HG03521 (cell line): ENCODE results near the gene ERBB4.

Experiments
- ATAC-seq: cut with Tn5 transposase; IDR thresholded peaks from one replicate; pipeline ENCODE4 v1.9.1; 2021; ENCODE audit warnings: mild to moderate bottlenecking, moderate library complexity; ENCODE audit not compliant: unreplicated experiment

ERBB4 gene

DNA sequence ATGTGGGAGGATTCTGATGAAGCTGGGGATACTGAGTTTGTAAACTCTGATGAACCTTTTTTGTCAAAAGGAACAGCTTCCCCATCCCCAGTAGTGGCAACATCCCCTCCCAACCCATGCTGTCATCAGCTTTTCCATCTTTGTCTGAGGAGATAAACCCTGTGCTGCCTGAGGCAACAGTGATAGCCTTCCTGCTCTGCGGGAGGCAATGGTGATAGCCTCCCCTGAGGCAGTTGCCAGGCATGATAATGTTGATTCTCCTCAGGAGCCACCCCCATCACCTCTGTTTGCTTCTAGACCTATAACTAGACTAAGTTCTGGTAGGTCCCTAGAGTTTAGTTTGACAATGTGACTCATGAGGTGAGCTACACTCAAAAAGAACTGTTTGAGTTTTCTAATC is 97.5 kb downstream of the ERBB4 start:
- ATAC-seq, result no peak

- no peak for ATAC-seq
Measured at GRCh38 chr2:212428681-212429478, 109.7 kb downstream of the ERBB4 start.

DNA sequence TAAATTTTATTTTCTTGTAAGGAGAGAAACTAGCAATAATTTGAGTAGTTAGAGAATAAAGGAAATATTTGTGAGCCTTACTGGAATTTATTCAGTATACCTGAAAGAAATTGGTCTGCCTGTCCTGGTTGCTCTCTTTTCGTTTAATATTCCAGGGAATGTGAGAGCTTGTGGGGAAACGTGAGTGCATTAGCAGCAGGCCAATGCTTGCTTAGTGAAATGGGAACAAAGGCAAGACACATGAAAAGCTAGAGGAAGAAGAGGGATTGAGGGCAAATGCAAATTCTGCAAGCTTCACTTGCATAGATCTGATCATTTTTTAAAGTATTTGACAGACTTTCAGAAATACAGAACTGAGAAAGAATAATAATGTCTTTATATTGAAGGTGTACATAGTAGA is 111.0 kb downstream of the ERBB4 start:
- ATAC-seq, result no peak

GRCh38 chr2:212426637-212427412 is 111.8 kb downstream of the ERBB4 start:
- ATAC-seq, result no peak

GRCh38 chr2:212424082-212424481 is 114.5 kb downstream of the ERBB4 start:
- no peak for ATAC-seq

DNA sequence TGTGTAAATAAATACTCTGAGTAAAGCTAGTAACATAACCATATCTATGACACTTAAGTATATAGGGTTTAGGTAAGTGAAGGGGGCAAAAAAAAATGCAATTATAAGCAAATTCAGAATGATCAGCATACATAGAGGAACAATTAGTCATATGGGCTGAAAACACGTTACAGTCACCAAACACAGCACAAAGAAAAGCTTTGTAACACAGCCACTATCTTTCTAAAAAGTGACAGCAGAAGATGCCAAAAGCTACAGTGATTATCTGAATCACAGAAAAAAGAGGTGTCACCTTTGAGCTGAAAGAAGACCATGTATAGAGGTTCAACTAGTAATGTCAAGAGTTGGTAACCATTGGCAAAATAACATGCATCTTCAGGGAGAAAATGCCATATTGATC is 115.5 kb downstream of the ERBB4 start:
- no peak for ATAC-seq

DNA sequence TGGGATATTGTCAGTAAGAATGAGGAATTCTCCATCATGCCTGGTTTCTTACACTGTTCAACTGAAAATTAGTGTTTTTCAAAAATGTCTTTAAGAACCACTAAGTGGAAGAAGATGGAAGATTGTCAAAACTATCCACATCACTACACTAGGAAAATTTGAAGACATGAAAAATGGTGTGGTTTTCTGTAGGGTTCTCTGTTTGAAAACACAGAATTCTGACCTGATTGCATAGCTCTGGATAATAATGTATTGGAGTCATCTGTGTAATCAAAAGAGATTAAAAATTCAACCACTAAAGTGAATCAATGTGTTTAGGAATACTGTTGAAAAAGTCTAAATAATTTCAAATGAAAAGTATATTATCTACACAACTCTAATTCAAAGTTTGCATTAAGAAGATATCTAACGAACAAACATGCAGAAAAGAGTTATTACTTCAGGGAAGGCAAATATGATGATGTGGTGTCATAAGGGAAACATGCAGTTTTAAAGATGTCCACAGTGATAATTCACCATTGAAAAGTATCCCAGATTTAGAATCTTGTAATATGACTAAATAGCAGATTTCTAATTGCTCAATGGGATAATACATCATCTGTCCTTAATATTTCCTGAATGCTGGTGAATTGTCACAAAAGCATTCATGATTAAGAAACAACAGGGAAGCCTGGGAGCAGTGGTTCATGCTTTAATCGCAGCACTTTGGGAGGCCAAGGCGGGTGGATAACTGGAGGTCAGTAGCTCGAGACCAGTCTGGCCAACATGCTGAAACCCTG is 116.9 kb downstream of the ERBB4 start:
- ATAC-seq, result no peak

- ATAC-seq, result no peak
Measured at GRCh38 chr2:212416086-212416485, 122.5 kb downstream of the ERBB4 start.

GRCh38 chr2:212414767-212415211 is 123.8 kb downstream of the ERBB4 start:
- ATAC-seq, result no peak

DNA sequence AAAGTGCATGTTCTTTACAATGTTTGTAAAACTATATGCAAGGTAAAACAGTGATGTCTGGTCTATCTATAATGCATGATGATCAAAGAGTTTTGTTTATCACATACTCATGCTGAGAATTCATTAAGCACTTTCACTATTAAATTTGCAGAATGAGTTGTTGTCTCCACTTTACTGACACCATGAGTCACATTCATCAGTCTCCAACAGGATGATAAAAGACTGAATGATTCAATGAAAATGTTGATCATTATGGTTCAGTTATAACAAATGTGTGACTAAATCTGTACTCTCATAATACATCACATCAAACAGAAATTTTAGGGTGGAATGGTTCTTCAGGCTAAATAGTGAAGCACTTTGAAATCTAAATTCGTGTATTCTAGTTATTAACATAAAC is 129.0 kb downstream of the ERBB4 start:
- ATAC-seq, result no peak

DNA sequence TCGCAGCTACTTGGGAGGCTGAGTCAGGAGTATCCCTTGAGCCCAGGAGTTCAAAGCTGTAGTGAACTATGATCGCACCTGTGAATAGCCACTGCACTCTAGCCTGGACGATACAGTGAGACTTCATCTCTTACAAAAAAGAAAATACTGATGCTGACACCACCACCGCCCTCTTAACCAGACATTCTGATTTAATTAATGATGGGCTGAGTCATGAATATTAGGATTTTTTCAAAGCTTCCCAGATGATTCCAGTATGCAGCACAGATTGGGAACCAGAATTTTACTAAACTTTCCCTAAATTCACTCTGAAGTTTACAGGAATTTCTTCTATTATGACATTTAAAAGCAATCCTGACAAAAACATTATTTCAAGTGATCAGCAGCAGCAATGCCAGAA is 130.1 kb downstream of the ERBB4 start:
- ATAC-seq, result no peak

DNA sequence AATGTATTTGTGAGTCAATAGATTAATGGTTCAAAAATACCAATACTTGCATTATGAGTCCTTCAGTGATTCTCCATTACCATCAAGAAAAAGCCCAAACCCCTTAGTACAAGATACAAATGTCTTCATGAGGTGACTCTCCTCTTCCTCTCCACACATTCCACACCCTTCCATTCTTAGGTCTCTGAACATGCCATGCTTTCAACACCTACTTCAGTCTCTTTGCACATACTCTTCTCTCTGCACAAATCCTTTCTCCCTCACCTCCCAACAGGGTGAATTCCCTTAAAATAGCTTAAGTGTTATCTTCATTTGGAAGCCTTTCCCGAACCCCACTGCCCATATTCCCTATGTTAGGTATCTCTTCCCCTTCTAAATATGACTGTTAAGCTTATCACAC is 131.9 kb downstream of the ERBB4 start:
- ATAC-seq, result no peak

DNA sequence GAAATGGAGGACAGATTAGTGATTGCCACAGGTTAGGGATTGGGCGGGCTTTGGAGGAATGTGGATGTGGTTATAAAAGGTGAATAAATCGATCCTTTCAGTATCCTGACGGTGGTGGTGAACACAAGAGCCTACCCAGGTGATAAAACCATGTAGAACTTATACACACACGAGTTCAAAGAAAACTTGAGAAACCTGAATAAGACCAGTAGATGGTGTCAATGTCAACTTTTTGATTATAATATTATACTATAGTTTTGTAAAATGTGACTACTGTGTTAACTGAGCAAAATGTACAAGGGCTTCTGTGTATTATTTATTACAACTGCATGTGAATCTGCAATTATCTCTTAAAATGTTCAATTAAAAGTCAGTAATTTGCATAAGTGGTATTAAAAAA is 136.3 kb downstream of the ERBB4 start:
- ATAC-seq, result no peak

- no peak for ATAC-seq
Measured at GRCh38 chr2:212398316-212398715, 140.3 kb downstream of the ERBB4 start.

DNA sequence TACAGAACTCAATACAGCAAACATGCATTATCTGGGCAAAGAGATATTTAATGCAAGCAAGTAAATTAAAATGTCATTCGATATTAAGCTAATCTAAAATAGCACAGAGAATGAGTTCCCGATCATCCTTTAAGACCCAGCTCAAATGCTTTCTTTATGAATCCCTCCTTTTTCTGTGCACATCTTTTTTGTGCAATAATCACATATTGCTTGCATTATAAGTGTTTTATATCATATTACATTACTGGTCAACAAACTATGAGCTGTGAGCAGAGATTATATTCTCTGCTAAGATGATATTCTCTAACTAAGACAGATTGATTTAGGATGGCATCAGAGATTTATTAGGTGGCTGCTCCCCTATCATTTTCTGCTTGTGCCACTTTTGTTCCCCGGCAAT is 146.1 kb downstream of the ERBB4 start:
- no peak for ATAC-seq

DNA sequence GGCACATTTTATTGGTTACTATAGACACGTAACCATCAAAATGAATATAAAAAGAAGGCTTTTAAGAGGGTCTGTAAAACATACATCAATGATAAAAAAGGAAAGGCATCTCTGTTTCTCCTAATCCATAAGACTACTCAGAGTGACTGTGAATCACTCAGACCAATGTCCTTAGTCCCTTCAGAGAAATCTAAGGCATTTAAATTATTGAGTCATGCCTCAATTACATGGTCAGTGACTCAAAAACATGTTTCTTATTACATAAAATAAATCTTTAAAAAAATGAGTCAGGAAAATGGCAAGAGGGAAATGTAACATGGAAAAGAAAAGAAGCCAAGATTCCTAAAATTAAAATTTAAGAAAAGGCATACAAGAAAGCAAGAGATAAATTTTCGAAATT is 146.6 kb downstream of the ERBB4 start:
- no peak for ATAC-seq

DNA sequence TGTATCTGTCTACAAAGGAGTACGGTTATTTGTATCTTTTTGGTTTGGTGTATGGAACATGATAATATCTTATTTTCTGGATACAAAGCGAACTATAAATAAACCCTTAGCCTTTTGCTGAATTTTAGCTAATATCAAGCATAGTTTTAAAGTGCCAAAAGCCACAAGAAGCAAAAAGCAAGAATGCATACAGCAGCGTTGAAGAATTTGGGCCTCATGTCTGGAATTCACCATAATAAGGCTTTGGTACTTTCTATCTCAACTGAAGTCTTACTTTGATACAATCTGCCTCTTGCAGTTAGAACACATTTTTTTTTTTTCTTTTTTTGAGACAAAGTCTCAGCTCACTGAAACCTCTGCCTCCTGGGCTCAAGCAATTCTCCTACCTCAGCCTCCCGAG is 151.5 kb downstream of the ERBB4 start:
- no peak for ATAC-seq

DNA sequence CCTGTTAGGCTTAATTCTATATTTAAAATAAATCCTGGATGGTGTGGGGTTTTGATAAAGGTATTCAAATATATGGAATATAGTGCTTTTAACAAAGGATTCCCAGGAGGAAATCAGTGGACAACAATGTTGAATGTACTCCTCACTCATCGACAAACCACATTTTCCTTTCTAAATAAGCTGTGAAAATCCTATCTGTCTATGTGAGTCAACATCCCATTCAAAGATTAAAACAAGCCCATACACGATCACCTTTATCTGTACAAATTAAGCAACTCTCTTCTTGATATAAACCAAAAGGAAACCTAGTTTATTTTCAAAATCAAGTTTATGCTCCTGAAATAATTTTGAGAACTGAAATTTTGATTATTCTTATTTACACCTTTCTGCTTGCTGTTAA is 153.4 kb downstream of the ERBB4 start:
- ATAC-seq, result no peak

DNA sequence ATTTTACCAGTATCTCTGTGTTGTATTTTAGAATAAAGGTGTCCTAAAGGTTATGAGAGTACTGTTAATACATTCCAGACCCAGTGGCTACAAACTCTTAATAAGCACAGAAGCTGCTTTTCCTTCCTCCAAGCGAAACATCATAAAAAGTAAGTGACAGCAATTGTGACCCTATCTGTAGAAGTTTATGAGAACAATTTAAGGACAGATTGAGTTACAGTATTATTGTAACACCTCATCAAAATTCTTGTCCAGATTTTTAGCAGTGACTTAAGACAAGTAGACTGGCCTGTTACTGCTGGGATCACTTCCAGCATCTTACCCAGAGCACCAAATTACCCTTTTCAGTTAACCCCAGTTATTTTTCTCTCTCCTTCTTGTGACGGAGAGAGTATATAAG is 154.6 kb downstream of the ERBB4 start:
- ATAC-seq, result no peak

- no peak for ATAC-seq
Measured at GRCh38 chr2:212381428-212382102, 157.0 kb downstream of the ERBB4 start.

GRCh38 chr2:212379103-212379502 is 159.5 kb downstream of the ERBB4 start:
- ATAC-seq, result no peak
